ENCODE measurements around the gene VAV2.

VAV2 gene

GRCh38 chr9:133726401-133727276 lies 265.5 kb downstream of the VAV2 start:
- peak; percentile 38 for DNase-seq (ENCODE audit: low read depth)

DNA sequence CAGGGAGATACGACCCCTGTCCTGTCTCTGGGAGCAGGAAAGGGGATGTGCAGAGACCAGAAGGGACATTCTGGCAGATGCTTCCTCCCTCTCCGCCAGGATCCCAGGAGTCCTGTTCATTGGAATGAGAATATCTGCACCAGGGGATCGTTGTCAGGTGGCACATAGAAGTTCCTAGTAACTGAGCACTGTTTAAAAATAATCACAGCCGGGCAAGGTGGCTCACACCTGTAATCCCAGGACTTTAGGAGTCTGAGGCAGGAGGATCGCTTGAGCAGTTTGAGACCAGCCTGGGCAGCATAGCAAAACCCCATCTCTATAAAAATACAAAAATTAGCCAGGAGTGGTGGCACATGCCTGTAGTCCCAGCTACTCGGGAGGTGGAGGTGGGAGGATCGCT lies 266.2 kb downstream of the VAV2 start:
- DNase-seq (ENCODE audit: low read depth), result no peak

DNA sequence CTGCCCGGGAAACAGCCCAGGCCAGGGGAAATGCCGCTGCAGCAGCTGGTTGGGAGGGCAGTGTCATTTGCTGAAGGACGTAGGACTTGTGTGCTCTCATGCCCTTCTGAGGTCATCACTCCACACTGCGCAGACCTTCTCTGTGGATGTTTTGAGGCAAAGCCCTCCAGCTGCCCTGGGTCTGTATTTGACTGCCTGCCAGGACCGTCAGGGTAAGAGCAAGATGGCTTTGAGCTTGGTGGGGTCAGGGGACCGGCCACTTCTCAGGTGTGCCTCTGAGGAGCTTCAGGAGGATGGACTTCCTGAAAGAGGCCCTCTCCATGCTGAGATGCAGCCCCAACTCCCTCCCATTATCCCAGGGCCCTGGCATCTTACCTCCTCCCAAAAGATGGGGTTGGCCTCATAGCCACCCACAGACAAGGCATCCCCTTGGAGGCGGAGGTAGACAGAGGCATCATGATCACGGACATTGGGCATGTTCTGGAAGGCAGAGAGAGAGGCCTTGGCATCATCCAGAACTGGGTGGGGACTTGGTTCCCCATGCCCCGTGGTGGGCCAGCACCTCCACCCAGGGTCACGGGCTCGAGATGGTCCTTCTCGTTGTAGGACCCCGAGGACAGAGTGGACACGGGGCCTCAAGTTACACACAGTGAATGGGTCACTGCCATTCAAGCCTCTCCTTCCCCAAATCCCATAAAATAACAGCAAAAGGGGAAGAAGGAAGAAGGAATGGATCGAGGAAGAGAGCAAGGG lies 273.4 kb downstream of the VAV2 start:
- DNase-seq (ENCODE audit: low read depth), result no peak

- DNase-seq (ENCODE audit: low read depth), result no peak
These were observed 274.8 kb downstream of the VAV2 start for GRCh38 chr9:133717113-133718031.

- DNase-seq (ENCODE audit: low read depth), result no peak
These were observed 275.5 kb downstream of the VAV2 start for GRCh38 chr9:133716564-133717112.

GRCh38 chr9:133715866-133716563 lies 276.1 kb downstream of the VAV2 start:
- no peak for DNase-seq (ENCODE audit: low read depth)

DNA sequence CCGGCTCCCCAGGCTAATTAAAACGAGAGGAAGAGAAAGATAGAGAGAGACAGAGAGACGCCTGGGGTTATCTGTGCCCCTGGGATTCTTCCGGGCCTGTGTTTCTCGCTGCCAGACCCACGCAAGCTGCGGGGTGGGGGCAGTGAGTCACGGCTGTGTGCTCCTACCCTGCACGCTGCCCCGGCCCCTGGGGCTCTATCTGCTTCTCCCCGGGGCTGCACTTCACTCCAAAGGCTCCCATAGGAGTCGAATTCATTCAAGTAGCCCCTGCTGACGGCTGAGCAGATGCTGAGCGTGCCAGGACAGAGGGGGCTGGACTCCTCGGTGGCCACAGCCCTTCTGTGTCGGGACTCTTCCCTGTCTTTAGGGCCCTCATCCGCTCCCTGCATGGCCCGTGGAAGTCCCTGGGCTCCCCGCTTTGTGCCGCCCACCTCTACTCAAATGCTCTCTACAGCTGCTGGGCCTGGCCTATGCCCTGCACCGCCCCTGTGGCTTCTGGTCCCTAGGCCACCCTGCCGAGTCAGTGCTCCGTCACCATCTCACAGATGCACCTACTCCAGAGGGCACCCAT lies 276.7 kb downstream of the VAV2 start:
- no peak for DNase-seq (ENCODE audit: low read depth)

GRCh38 chr9:133714606-133715294 lies 277.4 kb downstream of the VAV2 start:
- DNase-seq (ENCODE audit: low read depth), result no peak

DNA sequence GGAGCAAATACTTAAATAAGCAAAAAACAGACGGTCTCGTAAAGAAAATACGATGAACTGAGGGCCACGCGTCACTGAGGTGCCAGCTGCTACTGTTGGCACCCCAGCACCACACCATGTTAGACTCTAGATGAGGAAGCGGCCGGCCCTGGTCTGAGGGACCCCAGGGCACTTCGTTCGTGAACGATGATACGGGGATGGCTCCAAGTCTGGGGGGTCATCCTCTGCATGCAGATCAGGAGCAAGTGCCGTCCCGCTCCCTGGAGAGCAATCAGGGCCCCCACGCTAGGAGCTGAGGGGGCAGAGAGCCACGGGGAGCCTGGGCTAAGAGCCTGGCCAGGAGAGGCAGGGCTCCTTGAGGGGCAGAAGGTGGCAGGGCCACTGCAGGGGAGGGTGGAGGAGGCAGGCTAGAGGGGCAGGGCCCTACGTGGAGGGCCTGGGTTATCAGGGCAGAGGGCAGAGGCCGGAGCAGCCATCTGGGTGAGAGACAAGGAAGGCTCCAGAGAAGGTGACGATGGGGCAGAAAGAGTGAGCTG lies 278.1 kb downstream of the VAV2 start:
- no peak for DNase-seq (ENCODE audit: low read depth)

- DNase-seq (ENCODE audit: low read depth), result no peak
These were observed 278.8 kb downstream of the VAV2 start for GRCh38 chr9:133713150-133713959.

- no peak for DNase-seq (ENCODE audit: low read depth)
These were observed 279.7 kb downstream of the VAV2 start for GRCh38 chr9:133712221-133713100.

All from activated T-cell treated with anti-CD3 and anti-CD28 coated beads for 24 hours (primary cell).